IMR-90 (cell line): ENCODE results near the gene NUBP1.

Experiments
- BHLHE40 ChIP-seq: fragments of 150-350 bp; IDR thresholded peaks from 2 replicates; pipeline ENCODE4 v1.6.1; 2016; ENCODE audit warnings: mild to moderate bottlenecking, low read depth, low read length
- POLR2A ChIP-seq: IDR thresholded peaks from 2 replicates; pipeline ENCODE4 v1.6.1; 2012; ENCODE audit warnings: mild to moderate bottlenecking, low read depth, low read length
- SMC3 ChIP-seq: fragments of 150-350 bp; IDR thresholded peaks from 2 replicates; pipeline ENCODE4 v1.6.1; 2016; ENCODE audit warnings: low read depth, mild to moderate bottlenecking, antibody characterized with exemption, low read length, moderate library complexity
- TF ChIP-seq, protein P1 (sequence below): conservative IDR thresholded peaks from 2 replicates; pipeline ENCODE4 v1.5.1; 2012; ENCODE audit warnings: mild to moderate bottlenecking, low read depth, low read length, improper control_type of control experiment
- TF ChIP-seq, protein P2 (sequence below): fragments of 150-350 bp; IDR thresholded peaks from 2 replicates; pipeline ENCODE4 v1.6.1; 2017; ENCODE audit warnings: mild to moderate bottlenecking, antibody characterized with exemption, low read length, low read depth

DNA sequence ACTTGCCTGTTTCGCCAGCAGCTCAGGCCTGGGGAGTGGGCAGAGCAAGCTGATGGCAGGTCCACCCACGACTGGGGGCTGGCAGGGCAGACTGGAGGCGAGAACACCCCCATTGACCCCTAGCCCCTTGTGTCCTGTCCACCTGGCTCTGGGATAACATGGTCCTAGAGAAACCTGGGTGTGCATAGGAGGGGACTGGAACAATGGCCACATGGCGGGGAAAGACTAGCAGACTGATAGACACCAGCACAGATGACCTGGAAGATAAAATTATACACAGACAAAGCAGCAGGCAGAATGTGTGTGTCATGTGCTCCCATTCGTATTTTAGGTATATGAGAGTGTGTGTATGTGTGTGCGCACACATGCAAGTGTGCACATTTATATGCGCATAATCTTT, 23.5 kb downstream of the NUBP1 start:
- TF ChIP-seq POLR2A (no peak), SMC3 (no peak), BHLHE40 (no peak)
- TF ChIP-seq, protein P1, sequence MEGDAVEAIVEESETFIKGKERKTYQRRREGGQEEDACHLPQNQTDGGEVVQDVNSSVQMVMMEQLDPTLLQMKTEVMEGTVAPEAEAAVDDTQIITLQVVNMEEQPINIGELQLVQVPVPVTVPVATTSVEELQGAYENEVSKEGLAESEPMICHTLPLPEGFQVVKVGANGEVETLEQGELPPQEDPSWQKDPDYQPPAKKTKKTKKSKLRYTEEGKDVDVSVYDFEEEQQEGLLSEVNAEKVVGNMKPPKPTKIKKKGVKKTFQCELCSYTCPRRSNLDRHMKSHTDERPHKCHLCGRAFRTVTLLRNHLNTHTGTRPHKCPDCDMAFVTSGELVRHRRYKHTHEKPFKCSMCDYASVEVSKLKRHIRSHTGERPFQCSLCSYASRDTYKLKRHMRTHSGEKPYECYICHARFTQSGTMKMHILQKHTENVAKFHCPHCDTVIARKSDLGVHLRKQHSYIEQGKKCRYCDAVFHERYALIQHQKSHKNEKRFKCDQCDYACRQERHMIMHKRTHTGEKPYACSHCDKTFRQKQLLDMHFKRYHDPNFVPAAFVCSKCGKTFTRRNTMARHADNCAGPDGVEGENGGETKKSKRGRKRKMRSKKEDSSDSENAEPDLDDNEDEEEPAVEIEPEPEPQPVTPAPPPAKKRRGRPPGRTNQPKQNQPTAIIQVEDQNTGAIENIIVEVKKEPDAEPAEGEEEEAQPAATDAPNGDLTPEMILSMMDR = no peak
- TF ChIP-seq, protein P2, sequence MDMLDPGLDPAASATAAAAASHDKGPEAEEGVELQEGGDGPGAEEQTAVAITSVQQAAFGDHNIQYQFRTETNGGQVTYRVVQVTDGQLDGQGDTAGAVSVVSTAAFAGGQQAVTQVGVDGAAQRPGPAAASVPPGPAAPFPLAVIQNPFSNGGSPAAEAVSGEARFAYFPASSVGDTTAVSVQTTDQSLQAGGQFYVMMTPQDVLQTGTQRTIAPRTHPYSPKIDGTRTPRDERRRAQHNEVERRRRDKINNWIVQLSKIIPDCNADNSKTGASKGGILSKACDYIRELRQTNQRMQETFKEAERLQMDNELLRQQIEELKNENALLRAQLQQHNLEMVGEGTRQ = no peak
